Testis (tissue), 2 donors: ENCODE measurements around the gene SAMD11.
"Not testable (repeated sequence)": the region's sequence is repeated elsewhere in the genome, so short reads cannot be mapped to it uniquely, and the experiment has no call there.

Source experiments
- CTCF ChIP-seq, 3 experiments: fragments of 450-650 bp in 2 of 3; fragments of 200-600 bp in 1 of 3; sonication (generic) in 1 of 3; IDR thresholded peaks; one replicate each; pipeline ENCODE4 v1.5.1; 2016 to 2019; ENCODE audit warnings: antibody characterized with exemption in 3 of 3, mild to moderate bottlenecking in 2 of 3, moderate library complexity in 1 of 3
- POLR2A ChIP-seq: fragments of 450-650 bp; IDR thresholded peaks from one replicate; pipeline ENCODE4 v1.6.1; 2017; ENCODE audit warnings: antibody characterized with exemption, mild to moderate bottlenecking, moderate library complexity

- TF ChIP-seq POLR2A; CTCF (IDR thresholded peaks at IDR 0.05): not testable (repeated sequence)
Observed at GRCh38 chr1:897951-898350, 25.8 kb upstream of the SAMD11 start.
